ENCODE data around the gene TST.

The TST gene

DNA sequence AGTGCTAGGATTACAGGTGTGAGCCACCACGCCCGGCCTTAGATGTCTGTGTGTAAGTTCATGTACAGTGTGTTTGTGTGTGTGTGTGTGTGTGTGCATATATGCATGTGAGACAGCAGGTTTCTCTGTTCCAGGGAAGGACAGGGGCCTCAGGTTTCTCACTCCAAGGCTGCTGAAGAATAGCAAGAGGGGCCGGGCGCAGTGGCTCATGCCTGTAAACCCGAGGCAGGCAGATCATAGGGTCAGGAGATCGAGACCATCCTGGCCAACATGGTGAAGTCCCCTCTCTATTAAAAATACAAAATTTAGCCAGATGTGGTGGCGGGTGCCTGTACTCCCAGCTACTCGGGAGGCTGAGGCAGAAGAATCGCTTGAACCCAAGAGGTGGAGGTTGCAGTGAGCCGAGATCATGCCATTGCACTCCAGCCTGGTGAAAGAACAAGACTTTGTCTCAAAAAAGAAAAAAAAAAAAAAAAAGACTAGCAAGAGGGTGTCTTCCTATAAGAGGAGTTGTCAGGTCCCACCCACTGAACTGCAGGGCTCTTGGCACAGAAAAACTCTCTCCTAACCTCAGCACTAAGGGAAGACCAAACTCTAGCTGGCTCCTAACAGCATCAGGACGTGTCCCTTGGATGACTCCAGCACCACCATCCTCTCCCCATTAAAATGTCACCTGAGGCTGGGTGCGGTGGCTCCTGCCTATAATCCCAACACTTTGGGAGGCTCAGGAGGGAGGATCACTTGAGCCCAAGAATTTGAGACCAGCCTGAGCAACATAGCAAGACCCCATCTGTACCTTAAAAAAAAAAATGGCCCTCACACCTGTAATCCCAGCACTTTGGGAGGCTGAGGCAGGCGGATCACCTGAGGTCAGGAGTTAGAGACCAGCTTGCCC is 40.0 kb downstream of the TST start:
- no peak for DNase-seq

DNA sequence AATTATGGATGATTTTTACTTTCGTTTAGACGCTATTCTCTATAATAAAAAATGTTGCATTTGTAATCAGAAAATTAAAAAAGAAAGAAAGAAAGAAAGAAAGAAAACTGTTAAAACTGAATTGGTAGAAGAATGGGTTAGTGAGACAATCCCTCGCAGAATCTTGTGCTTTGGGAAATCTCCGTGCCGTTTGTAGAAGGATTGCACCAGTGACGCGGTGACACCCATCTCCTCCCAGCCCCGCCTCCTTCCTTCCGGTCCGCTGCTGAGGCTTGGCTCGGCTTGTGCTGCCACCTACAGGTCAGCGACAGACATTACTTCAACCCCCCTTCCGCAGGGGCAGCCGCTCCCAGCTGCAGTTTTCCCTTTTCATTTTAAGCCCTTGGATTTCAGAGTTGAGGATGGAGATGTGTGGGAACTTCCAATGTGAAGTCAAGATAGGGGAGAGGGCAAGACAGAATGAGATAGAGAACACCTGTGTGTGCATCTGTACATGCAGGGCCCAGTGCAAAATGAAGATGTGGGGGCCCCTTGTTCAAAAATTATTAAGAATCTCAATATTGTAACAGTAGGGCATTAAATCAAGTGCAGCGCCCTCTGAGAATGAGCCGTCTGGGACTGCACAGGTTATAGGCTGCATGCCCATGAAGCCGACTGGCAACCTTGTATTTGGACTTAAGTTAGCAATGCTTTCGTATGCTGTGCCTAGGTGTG is 41.1 kb downstream of the TST start:
- peak; percentile 94 for DNase-seq

GRCh38 chr22:36977401-36977861 is 41.8 kb downstream of the TST start:
- peak; percentile 88 for DNase-seq

GRCh38 chr22:36976606-36977005 is 42.6 kb downstream of the TST start:
- DNase-seq = no peak

DNA sequence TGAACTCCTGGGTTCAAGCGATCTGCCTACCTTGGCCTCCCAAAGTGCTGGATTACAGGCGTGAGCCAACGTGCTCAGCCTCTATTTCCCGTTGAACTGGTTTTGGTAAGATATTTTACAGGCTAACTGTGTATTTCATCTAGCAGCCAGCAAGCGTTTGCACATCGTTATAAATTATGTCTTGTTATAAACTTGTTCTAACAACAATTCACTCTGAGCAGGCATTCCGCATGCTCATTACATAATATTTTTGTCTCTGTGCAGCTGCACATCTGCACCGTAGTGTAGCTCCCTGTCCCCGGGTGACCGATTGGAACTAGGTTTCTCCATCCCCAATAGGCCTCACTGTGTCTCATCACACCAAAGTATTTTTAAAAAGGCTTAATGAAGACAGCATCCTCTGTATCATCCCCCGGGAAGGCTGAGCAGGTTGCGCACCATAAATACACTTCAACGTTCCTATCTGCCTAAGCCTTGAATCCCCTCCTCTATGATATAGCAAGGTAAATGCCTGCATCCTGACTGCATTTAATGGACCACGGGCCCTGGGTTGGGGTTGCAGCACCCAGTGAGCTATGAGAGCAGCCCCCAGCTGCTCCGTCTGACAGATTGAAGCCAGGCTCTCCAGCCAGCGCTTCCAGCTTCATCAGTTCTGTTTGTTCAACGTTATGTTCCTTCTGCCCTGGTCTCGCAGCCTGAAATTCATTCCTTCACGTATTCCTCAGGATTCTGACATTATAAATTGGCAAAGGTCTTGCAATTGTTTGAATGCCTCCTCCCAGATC is 47.7 kb downstream of the TST start:
- no peak for DNase-seq

- no peak for DNase-seq
Observed at GRCh38 chr22:36968249-36968964, 50.8 kb downstream of the TST start.

DNA sequence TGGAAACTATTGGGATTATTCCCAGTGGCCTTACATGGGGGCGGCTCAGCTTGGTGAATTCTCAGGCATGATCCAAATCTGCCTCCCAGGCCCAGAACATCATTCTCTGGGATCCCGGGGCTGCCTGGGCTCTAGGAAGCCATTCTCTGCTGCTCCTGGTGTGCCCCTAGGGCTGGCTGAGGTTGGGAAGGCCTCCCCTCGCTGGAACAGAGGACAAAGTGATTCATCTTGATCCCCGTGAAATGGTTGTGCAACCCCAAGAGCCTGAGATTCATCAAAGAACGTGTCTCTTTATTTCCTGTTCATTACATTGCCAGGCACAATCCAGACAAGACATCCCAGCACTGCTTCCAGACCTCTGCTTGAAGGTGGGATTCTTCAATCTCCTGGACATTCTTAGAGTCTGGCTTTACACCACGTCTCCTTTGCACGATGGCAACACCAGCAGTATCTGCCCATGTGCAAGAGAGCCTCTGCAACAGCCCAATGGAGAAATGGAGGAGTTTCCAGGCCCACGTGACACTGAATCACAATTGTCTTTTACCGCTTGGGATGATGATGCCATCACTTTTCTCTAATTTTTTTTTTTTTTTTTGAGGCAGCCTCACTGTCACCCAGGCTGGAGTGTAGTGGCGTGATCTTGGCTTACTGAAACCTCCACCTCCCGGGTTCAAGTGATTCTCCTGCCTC is 52.3 kb downstream of the TST start:
- no peak for DNase-seq

DNA sequence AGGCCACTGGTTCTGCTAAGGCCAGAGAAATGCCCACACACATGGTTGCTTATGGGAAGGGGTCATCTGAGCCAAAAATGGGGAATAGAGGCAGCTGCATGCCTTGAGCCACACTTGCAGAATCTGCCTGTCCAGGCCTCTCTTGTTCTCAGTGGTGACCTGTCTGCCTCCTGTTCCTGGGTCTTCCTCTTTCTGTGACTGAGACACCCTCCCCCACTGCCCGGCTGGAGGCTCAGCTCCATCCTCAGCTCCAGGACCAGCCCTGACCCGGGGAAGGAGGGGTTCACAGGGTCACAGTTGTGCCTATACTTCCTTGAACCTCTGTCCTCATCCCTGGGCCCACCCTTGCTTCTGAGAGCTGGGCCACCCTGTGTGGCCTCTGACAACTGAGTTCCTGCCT is 53.6 kb downstream of the TST start:
- no peak for DNase-seq

DNA sequence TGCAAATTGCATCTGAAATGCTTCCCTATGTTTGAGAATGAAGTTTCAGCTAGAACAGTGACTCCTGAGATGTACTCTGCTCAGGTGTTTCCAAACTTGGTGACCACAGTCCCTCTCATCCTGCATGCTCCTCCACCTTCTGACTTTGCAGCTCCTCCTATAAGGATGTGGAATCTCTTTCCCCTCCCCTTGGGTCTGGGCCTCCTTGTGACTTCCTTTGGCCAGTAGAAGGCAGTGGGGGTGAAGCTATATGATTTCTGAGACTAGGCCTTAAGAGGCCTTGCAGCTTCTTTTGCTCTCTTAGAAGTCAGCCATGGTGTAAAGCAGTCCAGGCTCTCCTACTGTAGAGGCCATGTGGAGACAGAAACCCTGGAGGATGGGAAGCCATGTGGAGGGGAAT is 55.1 kb downstream of the TST start:
- DNase-seq = no peak

- no peak for DNase-seq
Observed at GRCh38 chr22:36963302-36963701, 55.9 kb downstream of the TST start.

GRCh38 chr22:36961626-36962025 is 57.6 kb downstream of the TST start:
- DNase-seq = no peak

Data from activated CD8-positive, alpha-beta memory T cell treated with anti-CD3 and anti-CD28 coated beads for 24 hours (primary cell).